Stimulated activated CD8-positive, alpha-beta memory T cell treated with anti-CD3 and anti-CD28 coated beads, Interleukin-15, amount 100 ng/mL, for 4 hours (primary cell): ENCODE measurements around the gene SULT1A3.
"Not testable (repeated sequence)": the region's sequence is repeated elsewhere in the genome, so short reads cannot be mapped to it uniquely, and the experiment has no call there.

Source experiments
- DNase-seq, 2 donors: peaks; one replicate each; pipeline ENCODE4 v3.0.0-alpha.2; 2020; ENCODE audit warnings: low read depth in 2 of 2

Gene SULT1A3

GRCh38 chr16:30186782-30187555 lies 12.1 kb upstream of the SULT1A3 start:
- DNase-seq: peak; percentile 63 to 74

- DNase-seq: no peak
Observed at GRCh38 chr16:30187556-30187865, 11.5 kb upstream of the SULT1A3 start.

GRCh38 chr16:30187971-30188561 lies 11.0 kb upstream of the SULT1A3 start:
- no peak for DNase-seq

DNA sequence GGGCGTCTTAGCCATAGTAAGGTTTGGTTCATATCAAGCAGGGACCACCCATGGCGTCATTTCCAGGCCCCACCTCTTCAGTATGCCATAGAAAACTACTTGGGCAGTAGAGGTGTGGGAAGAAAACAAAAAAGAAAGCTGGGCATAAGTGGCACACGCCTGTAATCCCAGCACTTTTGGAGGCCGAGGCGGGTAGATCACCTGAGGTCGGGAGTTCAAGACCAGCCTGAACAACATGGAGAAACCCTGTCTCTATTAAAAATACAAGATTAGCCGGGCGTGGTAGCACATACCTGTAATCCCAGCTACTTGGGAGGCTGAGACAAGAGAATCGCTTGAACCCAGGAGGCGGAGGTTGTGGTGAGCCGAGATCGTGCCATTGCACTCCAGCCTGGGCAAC lies 7.9 kb upstream of the SULT1A3 start:
- not testable (repeated sequence) for DNase-seq

- not testable (repeated sequence) for DNase-seq
Observed at GRCh38 chr16:30193098-30193497, 6.0 kb upstream of the SULT1A3 start.

GRCh38 chr16:30193615-30194014 lies 5.4 kb upstream of the SULT1A3 start, which contains the start of the genes BOLA2B and SLX1A:
BOLA2B (minus strand) TSS chr16:30193666; CDS start chr16:30193595, 71 bp downstream.
SLX1A (plus strand) TSS chr16:30193875; CDS start chr16:30194085, 210 bp downstream.
- not testable (repeated sequence) for DNase-seq

GRCh38 chr16:30194172-30194925 lies 4.7 kb upstream of the SULT1A3 start:
- DNase-seq: not testable (repeated sequence)

DNA sequence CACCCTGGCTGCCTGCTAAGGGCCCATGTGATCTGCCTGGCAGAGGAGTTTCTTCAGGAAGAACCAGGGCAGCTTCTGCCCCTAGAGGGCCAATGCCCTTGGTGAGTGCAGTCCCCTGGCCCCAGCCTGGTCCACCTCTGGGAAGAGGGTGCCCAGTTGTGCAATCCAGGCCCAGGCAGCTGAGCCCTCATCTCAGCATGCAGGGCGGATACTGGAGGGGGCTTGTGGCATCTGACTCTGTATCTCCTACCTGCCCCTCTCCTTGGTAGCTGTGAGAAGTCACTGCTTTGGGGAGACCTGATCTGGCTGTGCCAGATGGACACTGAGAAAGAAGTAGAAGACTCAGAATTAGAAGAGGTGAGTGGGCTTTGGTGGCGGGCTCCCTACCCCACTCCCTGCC lies 2.1 kb upstream of the SULT1A3 start:
- not testable (repeated sequence) for DNase-seq

DNA sequence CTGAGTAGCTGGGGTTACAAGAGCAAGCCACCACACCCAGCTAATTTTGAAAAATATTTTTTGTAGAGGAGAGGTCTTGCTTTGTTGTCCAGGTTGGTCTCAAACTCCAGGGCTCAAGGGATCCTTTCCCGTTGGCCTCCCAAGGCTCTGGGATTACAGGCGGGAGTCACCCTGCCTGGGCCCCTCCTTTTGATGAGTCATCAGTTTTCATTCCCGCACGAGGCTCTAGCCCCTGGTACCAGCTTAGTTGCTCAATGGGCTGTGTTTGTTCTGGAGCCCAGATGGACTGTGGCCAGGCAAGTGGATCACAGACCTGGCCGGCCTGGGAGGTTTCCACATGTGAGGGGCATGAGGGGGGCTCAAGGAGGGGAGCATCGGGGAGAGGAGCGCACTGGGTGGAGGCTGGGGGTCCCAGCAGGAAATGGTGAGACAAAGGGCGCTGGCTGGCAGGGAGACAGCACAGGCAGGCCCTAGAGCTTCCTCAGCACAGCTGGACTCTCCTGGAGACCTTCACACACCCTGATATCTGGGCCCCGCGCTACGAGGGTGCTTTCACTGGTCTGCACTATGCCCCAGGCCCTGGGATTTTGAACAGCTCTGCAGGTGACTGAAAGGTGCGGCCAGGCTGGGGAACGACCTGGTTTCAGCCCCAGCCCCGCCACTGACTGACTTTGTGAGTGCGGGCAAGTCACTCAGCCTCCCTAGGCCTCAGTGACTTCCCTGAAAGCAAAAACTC lies 721 bp downstream of the SULT1A3 start:
- not testable (repeated sequence) for DNase-seq

DNA sequence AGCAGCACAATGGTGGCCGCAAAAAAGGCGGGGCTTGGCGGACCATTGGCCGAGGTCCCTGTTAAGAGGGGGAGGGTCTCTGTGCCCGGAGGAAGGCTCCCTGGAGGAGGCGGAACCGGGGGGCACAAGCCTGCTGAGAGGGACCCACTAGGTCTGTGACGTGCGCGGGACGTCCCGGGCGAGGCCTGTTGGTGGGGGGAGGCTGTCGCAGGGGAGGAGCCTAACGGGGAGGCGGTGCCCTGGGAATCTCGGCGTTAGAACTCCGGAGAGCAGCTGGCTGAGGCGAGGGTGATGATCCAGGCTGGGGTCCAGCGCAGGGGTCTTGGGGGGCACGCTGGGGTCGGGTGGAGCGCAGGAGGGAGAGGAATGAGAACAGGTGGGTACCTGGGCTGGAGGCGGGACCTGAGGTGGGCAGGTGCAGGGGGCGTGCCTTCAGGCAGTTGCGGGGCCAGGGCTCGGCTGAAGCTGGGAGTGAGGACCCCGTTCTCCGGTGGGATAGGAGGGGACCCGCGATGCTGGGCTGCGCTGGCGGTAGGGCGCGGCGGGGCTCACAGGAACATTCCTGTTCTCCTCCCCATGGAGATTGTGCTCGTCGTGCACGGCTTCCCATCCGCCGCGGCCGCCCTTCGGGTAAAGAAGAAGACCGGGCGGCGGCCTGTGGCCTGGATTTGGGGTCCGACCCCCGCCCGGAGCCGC lies 6.6 kb downstream of the SULT1A3 start:
- not testable (repeated sequence) for DNase-seq

DNA sequence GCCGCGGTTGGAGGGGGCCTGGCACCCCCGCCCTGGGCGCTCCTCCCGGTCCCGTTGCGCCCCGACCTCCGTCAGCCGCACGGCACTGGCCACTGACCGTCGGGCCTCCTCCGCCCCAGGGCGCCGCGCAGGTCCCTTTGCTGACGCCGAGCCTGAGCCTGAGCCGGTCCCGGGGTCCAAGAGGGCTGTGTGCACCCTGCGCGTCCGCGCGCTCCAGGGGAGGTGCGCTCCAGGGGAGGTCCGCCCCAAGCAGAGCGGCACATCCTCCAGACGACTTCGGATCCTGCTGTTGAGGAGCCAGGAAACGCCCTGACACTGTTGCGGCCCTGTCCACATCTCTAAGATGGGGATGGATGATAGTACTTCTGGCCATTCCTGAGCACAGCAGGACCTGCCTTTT lies 7.2 kb downstream of the SULT1A3 start:
- DNase-seq: not testable (repeated sequence)

GRCh38 chr16:30207063-30207704 lies 8.1 kb downstream of the SULT1A3 start:
- DNase-seq: not testable (repeated sequence)

DNA sequence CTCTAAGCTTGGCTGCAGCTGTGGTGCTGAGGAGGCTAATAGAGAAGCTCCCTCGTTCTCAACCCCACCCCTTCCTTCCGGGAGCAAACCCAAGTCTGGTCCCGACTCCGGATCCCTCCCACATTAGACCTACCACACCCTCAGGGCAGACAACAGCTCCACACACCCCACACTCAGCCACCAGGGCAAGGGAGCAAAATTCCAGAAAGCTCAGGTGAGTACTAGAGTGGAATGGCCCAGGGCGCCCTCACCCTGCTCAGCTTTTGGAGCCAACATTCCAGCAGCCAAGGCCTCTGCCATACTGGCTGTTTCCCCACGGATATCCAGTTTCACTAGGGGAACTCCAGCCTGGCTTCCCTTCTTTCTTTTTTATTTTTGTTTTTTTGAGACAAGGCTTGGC lies 10.0 kb downstream of the SULT1A3 start:
- DNase-seq: not testable (repeated sequence)

DNA sequence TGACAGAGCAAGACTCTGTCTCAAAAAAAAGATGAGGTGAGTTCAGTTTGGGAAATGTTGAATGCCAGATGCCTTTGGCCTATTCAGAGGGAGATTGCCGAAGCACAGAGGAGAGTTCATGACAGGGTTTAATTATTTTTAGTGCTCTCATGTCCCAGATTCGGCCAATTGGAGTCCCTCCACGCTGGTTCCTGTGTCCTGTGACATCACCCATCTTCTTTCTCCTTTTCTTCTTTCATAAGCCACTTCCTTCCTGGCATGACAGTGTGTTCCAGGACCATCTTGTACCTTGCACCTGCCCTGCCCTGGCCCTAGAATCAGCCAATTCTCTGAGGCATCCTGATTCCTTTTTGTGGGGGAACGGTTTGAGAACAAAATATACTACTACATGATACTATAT lies 12.4 kb downstream of the SULT1A3 start:
- DNase-seq: not testable (repeated sequence)

GRCh38 chr16:30217082-30217481 lies 18.0 kb downstream of the SULT1A3 start:
- not testable (repeated sequence) for DNase-seq

GRCh38 chr16:30248379-30248778 lies 49.3 kb downstream of the SULT1A3 start, which contains the start of gene NPIPB13:
NPIPB13 (minus strand) TSS chr16:30248479; CDS start chr16:30245573, 2,906 bp downstream.
- not testable (repeated sequence) for DNase-seq
